Measurements from ENCODE around the gene DDHD1.
"Not testable (repeated sequence)": the region's sequence is repeated elsewhere in the genome, so short reads cannot be mapped to it uniquely, and the experiment has no call there.

DDHD1 gene

DNA sequence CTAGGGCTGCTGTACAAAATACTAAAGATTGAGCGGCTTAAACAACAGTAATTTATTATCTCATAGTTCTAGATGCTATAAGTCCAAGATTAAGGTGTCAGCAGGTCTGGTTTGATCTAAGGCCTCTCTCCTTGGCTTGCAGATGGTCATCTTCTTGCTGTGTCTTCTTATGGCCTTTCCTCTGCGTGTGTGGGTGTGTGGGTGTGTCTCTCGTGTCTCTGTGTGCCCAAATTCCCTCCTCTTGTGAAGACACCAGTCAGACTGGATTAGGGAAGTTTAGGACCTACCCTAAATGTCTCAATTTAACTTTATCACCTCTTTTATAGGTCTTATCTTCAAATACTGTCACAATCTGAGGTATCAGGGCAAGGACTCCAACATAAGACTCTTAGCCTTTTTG lies 28.3 kb downstream of the DDHD1 start:
- no peak overlapping the region for H3K4me3 ChIP-seq (ENCODE audit: low read length)
- TF ChIP-seq, protein P1, sequence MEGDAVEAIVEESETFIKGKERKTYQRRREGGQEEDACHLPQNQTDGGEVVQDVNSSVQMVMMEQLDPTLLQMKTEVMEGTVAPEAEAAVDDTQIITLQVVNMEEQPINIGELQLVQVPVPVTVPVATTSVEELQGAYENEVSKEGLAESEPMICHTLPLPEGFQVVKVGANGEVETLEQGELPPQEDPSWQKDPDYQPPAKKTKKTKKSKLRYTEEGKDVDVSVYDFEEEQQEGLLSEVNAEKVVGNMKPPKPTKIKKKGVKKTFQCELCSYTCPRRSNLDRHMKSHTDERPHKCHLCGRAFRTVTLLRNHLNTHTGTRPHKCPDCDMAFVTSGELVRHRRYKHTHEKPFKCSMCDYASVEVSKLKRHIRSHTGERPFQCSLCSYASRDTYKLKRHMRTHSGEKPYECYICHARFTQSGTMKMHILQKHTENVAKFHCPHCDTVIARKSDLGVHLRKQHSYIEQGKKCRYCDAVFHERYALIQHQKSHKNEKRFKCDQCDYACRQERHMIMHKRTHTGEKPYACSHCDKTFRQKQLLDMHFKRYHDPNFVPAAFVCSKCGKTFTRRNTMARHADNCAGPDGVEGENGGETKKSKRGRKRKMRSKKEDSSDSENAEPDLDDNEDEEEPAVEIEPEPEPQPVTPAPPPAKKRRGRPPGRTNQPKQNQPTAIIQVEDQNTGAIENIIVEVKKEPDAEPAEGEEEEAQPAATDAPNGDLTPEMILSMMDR (conservative IDR thresholded peaks at IDR 0.05; ENCODE audit: low read length), result no peak
- no peak for DNase-seq (ENCODE audit: low read depth)

DNA sequence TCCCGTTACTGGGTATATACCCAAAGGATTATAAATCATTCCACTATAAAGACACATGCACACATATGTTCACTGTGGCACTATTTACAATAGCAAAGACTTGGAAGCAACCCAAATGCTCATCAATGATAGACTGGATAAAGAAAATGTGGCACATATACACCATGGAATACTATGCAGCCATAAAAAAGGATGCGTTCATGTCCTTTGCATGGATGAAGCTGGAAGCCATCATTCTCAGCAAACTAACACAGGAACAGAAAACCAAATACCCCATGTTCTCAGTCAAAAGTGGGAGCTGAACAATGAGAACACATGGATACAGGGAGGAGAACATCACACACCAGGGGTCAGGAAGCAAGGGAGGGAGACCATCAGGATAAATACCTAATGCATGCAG lies 31.7 kb downstream of the DDHD1 start:
- not testable (repeated sequence) for H3K4me3 ChIP-seq (ENCODE audit: low read length); DNase-seq (ENCODE audit: low read depth)

DNA sequence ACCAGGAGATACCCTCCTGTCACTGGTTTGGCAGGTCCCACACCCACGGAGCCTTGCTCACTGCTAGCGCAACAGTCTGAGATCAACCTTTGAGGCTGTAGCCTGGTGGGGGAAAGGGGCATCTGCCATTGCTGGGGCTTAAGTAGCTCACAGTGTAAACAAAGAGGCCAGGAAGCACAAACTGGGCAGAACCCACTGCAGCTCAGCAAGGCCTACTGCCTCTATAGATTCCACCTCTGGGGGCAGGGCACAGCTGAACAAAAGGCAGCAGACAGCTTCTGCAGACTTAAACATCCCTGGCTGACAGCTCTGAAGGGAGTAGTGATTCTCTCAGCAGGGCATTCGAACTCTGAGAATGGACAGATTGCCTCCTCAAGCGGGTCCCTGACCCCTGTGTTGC lies 35.6 kb downstream of the DDHD1 start:
- H3K4me3 ChIP-seq (ENCODE audit: low read length); DNase-seq (ENCODE audit: low read depth): not testable (repeated sequence)

DNA sequence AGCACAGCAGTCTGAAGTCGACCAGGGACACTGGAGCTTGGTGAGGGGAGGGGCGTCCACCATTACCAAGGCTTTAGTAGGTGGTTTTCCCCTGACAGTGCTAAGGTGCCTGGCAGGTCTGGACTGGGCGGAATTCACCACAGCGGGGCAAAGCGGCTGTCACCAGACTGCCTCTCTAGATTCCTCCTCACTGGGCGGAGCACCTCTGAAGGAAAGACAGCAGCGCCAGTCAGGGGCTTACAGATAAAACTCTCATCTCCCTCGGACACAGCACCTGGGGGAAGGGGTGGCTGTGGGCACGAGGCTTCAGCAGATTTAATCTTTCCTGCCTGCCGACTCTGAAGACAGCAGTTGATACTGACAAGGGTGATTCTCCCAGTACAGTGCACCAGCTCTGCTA lies 39.1 kb downstream of the DDHD1 start:
- TF ChIP-seq, protein P1 (conservative IDR thresholded peaks at IDR 0.05; ENCODE audit: low read length), result no peak
- no peak for DNase-seq (ENCODE audit: low read depth)

DNA sequence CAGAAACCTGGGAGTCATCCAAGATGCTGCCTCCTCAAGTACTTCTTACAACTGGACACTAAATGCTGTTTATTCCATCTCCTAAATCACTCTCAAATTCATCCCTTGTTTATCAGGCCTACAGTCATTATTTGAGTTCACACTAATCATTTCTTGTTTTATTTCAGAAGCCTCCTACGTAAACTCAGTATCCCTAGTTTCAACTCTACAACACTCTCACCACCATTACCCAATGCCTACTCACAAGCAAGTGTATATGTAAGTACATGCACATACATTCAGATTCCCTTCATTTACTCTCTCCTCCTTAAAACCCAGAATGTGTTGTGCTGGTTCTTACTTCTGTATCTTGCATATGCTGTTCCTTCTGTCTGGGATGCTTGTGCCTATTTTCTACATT lies 43.0 kb downstream of the DDHD1 start:
- TF ChIP-seq, protein P1 (conservative IDR thresholded peaks at IDR 0.05; ENCODE audit: low read length), result no peak
- DNase-seq (ENCODE audit: low read depth), result no peak
- H3K4me3 ChIP-seq (ENCODE audit: low read length), result no peak overlapping the region

More for the DNA sequence above, 39.1 kb downstream of the DDHD1 start:
- no peak overlapping the region for H3K4me3 ChIP-seq (ENCODE audit: low read length)

DNA sequence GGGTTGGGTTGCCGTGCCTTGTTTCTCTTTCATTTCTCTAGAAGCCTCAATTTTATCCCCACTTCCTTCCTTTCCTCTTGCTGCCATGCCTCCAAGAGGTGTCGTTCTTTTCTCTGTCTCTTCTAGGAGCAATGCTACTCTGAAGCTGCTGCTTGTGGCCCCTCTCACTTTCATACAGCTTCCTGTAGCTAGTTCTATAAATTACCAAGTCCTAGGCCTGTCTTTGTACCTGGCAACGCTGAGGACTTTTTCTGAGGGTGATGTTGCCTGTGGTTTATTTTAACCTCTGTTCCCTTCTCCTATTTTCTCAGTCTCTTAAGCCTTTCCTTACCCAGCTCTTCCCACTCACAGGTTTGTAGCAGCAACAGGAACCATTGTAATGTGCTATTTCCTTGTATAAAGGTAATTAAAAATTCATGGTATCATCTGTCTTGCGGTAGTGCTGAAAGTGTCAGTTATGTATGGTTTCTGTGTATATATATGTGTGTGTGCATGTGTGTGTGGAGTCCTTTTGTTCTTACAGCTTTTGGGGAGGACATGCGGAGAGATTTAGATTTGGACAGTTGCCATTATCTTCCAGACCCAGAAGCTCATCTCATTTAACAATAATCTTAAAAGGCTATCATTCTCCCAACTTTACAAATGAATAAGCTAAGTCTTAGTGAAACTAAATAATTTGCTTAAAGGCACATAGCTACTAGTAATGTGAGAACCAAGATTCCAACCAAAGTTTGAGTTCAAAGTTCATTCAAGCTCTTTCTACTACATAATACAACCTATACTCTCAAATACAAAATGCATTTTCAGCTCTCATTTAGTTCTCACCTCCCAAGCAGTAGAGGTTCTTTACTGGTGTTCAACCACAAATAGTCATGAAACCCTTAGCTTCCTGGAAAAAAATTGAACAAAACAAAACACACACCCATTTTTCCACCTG lies 43.8 kb downstream of the DDHD1 start:
- H3K4me3 ChIP-seq (ENCODE audit: low read length), result peak overlapping the region; percentile 50
- DNase-seq (ENCODE audit: low read depth), result peak; percentile 18
- TF ChIP-seq, protein P1 (conservative IDR thresholded peaks at IDR 0.05; ENCODE audit: low read length), result no peak

DNA sequence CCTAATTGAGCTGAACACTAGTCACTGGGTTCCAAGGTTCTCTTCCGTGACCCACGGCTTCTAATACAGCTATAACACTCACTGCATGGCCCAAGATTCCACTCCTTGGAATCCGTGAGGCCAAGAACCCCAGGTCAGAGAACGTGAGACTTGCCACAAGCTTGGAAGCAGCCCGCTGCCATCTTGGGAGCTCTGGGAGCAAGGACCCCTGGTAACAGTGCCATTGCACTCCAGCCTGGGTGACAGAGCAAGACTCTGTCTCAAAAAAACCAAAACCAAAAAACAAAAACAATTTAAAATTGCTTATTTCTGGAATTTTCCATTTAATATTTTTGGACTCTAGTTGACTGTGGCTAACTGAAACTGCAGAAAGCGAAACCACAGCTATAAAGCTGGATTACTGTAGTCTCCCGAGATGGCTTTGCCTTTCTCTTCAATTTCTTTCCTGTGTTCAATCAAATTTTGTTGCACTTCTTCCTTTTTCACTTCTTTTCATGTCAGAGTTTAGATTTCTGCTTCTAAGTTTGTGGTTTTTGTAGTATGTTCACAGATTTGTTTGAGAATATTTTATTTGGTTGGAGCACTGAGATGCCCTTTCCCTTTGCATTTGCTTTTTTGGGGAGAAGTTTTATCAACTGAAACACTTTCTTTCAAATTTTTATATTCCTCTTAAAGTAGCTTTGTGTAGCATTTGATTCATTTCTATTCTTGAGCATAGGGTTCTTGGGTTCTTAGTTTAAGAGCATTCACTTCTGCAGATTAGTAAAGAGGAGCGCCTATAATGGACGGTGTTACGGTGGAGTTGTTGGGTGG lies 44.6 kb downstream of the DDHD1 start:
- H3K4me3 ChIP-seq (ENCODE audit: low read length), result peak overlapping the region; percentile 50
- TF ChIP-seq, protein P1 (conservative IDR thresholded peaks at IDR 0.05; ENCODE audit: low read length), result no peak
- DNase-seq (ENCODE audit: low read depth), result no peak

DNA sequence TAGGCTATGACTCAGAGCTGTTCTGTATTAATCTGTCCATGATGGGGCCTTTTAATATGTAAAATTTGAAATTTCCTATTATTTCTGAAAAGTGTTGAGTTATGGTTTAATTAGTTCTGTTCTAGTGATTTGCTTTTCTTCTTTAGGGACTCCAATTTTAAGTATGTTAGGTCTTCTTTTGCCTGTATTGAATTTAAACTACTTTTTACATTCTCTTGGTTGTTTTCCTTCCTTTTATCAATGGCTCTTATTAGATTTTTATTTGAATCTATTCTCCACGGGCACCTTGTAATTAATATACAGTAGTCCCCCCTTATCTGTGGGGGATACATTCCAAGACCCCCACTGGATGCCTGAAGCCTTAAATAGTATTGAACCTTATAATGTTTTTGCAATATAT lies 46.4 kb downstream of the DDHD1 start:
- no peak overlapping the region for H3K4me3 ChIP-seq (ENCODE audit: low read length)
- no peak for DNase-seq (ENCODE audit: low read depth)

More for the DNA sequence above, 46.4 kb downstream of the DDHD1 start:
- TF ChIP-seq, protein P1 (conservative IDR thresholded peaks at IDR 0.05; ENCODE audit: low read length), result no peak
